Left ventricle myocardium inferior (tissue), 1 donor: ENCODE results near the gene CTNNBL1. TPM values are rescaled to one million over a fixed set of nuclear protein-coding genes. Genes with fewer than 3 reads are reported as not detected.

Source experiments
- DNase-seq: peaks from one replicate; pipeline ENCODE4 v3.0.0-alpha.2; 2020
- H3K27ac ChIP-seq: fragments of 200-600 bp; replicated peaks from 2 replicates; pipeline ENCODE4 v1.8.0; 2021
- H3K27me3 ChIP-seq: fragments of 200-600 bp; 2 replicates; pipeline ENCODE4 v1.8.0; 2021; ENCODE audit warnings: low read depth
- H3K36me3 ChIP-seq: fragments of 200-600 bp; 2 replicates; pipeline ENCODE4 v1.8.0; 2021
- H3K4me1 ChIP-seq: fragments of 200-600 bp; 2 replicates; pipeline ENCODE4 v1.8.0; 2021
- H3K4me3 ChIP-seq: fragments of 200-600 bp; 2 replicates; pipeline ENCODE4 v1.8.0; 2021; ENCODE audit warnings: mild to moderate bottlenecking, moderate library complexity
- H3K9me3 ChIP-seq: fragments of 200-600 bp; replicated peaks from 2 replicates; pipeline ENCODE4 v1.8.0; 2021
- CTCF ChIP-seq: fragments of 200-600 bp; IDR thresholded peaks from 2 replicates; pipeline ENCODE4 v1.8.0; 2021; ENCODE audit warnings: antibody characterized with exemption, mild to moderate bottlenecking, borderline replicate concordance
- intact Hi-C: fragments of 100-400 bp; cut with micrococcal nuclease; formaldehyde crosslinking; loops from one replicate; pipeline ENCODE4 v1.11.0; 2022
- total RNA-seq: library from RNA; stranded (reverse); fragmentation: NEBNext Ultra II Directional; extraction: Animal tissue kit (Norgen Biotek cat#: 25700); gene quantifications from one replicate; pipeline ENCODE4 v1.2.1, GENCODE V29; 2021
- donor health status: DM: no; HTN: yes; CAD: no; lungs with severe emphysema.

The CTNNBL1 gene
- total RNA-seq, 1 donor from 2014 or later, result 58.8 TPM

GRCh38 chr20:37758332-37758731 lies 64.5 kb downstream of the CTNNBL1 start:
- peaks cover 17% of the 10 kb centered on the region for H3K4me1 ChIP-seq

GRCh38 chr20:37759052-37759553 lies 65.3 kb downstream of the CTNNBL1 start:
- intact Hi-C loops, result no loop called here
- Histone ChIP-seq H3K27ac (no peak overlapping the region), H3K36me3 (peaks cover 25% of the 10 kb centered on the region), H3K27me3 (no peaks in the 10 kb centered on the region), H3K4me3 (no peak overlapping the region), H3K4me1 (peaks cover 17% of the 10 kb centered on the region), H3K9me3 (no peaks in the 10 kb centered on the region)
- no peak for DNase-seq
- TF ChIP-seq CTCF, result no peak

More at GRCh38 chr20:37758332-37758731, 64.5 kb downstream of the CTNNBL1 start:
- intact Hi-C loops, result no loop called here
- no peaks in the 10 kb centered on the region for H3K9me3 ChIP-seq
- TF ChIP-seq CTCF, result no peak
- peaks cover 26% of the 10 kb centered on the region for H3K36me3 ChIP-seq
- no peak overlapping the region for H3K4me3 ChIP-seq
- H3K27ac ChIP-seq, result no peak overlapping the region
- peak; percentile 18 for DNase-seq
- H3K27me3 ChIP-seq, result no peaks in the 10 kb centered on the region

- intact Hi-C loops, result no loop called here
- Histone ChIP-seq H3K27me3 (no peaks in the 10 kb centered on the region), H3K36me3 (peaks cover 25% of the 10 kb centered on the region), H3K9me3 (no peaks in the 10 kb centered on the region), H3K27ac (no peak overlapping the region), H3K4me3 (no peak overlapping the region), H3K4me1 (peaks cover 17% of the 10 kb centered on the region)
- no peak for TF ChIP-seq CTCF
- DNase-seq, result no peak
Measured at GRCh38 chr20:37759761-37760209, 66.0 kb downstream of the CTNNBL1 start.

GRCh38 chr20:37760322-37760721 lies 66.5 kb downstream of the CTNNBL1 start:
- Histone ChIP-seq H3K36me3 (peaks cover 29% of the 10 kb centered on the region), H3K9me3 (no peaks in the 10 kb centered on the region), H3K27me3 (no peaks in the 10 kb centered on the region), H3K4me3 (no peak overlapping the region), H3K4me1 (peaks cover 17% of the 10 kb centered on the region), H3K27ac (no peak overlapping the region)
- no peak for TF ChIP-seq CTCF
- DNase-seq, result no peak
- intact Hi-C loops, result no loop called here

- no peak for TF ChIP-seq CTCF
- Histone ChIP-seq H3K4me1 (peaks cover 14% of the 10 kb centered on the region), H3K27me3 (no peaks in the 10 kb centered on the region), H3K36me3 (peaks cover 33% of the 10 kb centered on the region), H3K4me3 (no peak overlapping the region), H3K9me3 (no peaks in the 10 kb centered on the region), H3K27ac (no peak overlapping the region)
- DNase-seq, result no peak
- intact Hi-C loops, result no loop called here
Measured at GRCh38 chr20:37762716-37763485, 69.1 kb downstream of the CTNNBL1 start.
